ENCODE data around the gene PCDHA9. TPM values are rescaled to one million over a fixed set of nuclear protein-coding genes. Genes with fewer than 3 reads are reported as not detected.

PCDHA9 gene
- total RNA-seq, 4 donors from 2014 or later, result 0.17 to 0.54 (median 0.29) TPM

GRCh38 chr5:140877262-140877581 lies 29.0 kb downstream of the PCDHA9 start:
- H3K27ac ChIP-seq, result no peak overlapping the region
- DNase-seq, result no peak
- 38% methylated on average over 35 of the region's 37 CpGs; no CpG with 5 or more reads in 1 of the 2 donors for WGBS, 2 donors
- no peaks in the 10 kb centered on the region for H3K4me1 ChIP-seq
- no peaks in the 10 kb centered on the region for H3K9me3 ChIP-seq
- no peaks in the 10 kb centered on the region for H3K27me3 ChIP-seq
- no peak overlapping the region for H3K4me3 ChIP-seq (replicated peaks in 1 of 3)
- intact Hi-C loops (cut with DNase I), result no loop called here
- TF ChIP-seq POLR2A (IDR thresholded peaks at IDR 0.05) (no peak), CTCF (IDR thresholded peaks at IDR 0.05) (no peak)
- H3K36me3 ChIP-seq, result no peaks in the 10 kb centered on the region

- WGBS, 2 donors, result 9 to 18% methylated on average over 25 to 35 of the region's 35 CpGs
Observed at GRCh38 chr5:140881889-140882590, 33.9 kb downstream of the PCDHA9 start, which contains the start of gene PCDHA13. PCDHA13 (plus strand) TSS chr5:140882124; CDS start chr5:140882269, 145 bp downstream.

DNA sequence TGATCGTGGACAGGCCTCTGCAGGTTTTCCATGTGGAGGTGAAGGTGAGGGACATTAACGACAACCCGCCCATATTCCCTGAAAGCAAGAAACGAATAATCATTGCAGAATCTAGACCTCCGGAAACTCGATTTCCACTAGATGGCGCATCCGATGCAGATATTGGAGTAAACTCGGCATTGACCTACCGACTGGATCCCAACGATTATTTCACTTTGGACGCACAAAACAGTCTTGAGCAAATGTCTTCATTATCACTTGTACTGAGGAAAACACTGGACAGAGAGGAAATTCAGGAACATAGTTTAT lies 34.4 kb downstream of the PCDHA9 start:
- TF ChIP-seq POLR2A (IDR thresholded peaks at IDR 0.05) (no peak), CTCF (IDR thresholded peaks at IDR 0.05) (peak in 4 of 6 experiments; percentile 10 to 38 (median 31))
- Histone ChIP-seq H3K4me1 (no peaks in the 10 kb centered on the region), H3K27me3 (no peaks in the 10 kb centered on the region), H3K27ac (no peak overlapping the region), H3K9me3 (no peaks in the 10 kb centered on the region), H3K36me3 (no peaks in the 10 kb centered on the region), H3K4me3 (replicated peaks in 1 of 3) (no peak overlapping the region)
- peak; percentile 18 to 24 for DNase-seq
- WGBS, 2 donors, result 21 to 22% methylated on average over 12 of the region's 12 CpGs
- intact Hi-C loops (cut with DNase I), result loop anchor here (5.0 kb wide), 1 partner anchor 165 kb away; no protein-coding TSS in a partner anchor

More at GRCh38 chr5:140881889-140882590, 33.9 kb downstream of the PCDHA9 start, which contains the start of gene PCDHA13:
- no peaks in the 10 kb centered on the region for H3K27me3 ChIP-seq
- no peaks in the 10 kb centered on the region for H3K4me1 ChIP-seq
- intact Hi-C loops (cut with DNase I), result loop anchor here (5.0 kb wide), 1 partner anchor 165 kb away; no protein-coding TSS in a partner anchor
- no peak within 1 kb of the TSS for H3K4me3 ChIP-seq (replicated peaks in 1 of 3)
- no peak within 1 kb of the TSS for H3K27ac ChIP-seq
- TF ChIP-seq POLR2A (IDR thresholded peaks at IDR 0.05) (no peak), CTCF (IDR thresholded peaks at IDR 0.05) (peak in 4 of 6 experiments; percentile 45 to 56 (median 48))
- peak in 1 of 2 donors; percentile 26 for DNase-seq
- H3K9me3 ChIP-seq, result no peaks in the 10 kb centered on the region
- H3K36me3 ChIP-seq, result no peaks in the 10 kb centered on the region

- TF ChIP-seq POLR2A (IDR thresholded peaks at IDR 0.05), result no peak
- no peak for TF ChIP-seq CTCF (IDR thresholded peaks at IDR 0.05)
- no peak overlapping the region for H3K27ac ChIP-seq
- H3K9me3 ChIP-seq, result no peaks in the 10 kb centered on the region
- H3K36me3 ChIP-seq, result no peaks in the 10 kb centered on the region
- intact Hi-C loops (cut with DNase I), result loop anchor here (5.0 kb wide), 1 partner anchor 164 kb away; no protein-coding TSS in a partner anchor
- H3K27me3 ChIP-seq, result no peaks in the 10 kb centered on the region
- 42 to 43% methylated on average over 17 to 39 of the region's 41 CpGs for WGBS, 2 donors
- no peak for DNase-seq
- H3K4me3 ChIP-seq (replicated peaks in 1 of 3), result no peak overlapping the region
- H3K4me1 ChIP-seq, result no peaks in the 10 kb centered on the region
Observed at GRCh38 chr5:140883373-140883772, 35.2 kb downstream of the PCDHA9 start.
